PC-3 (cell line): ENCODE data around the gene PWP1. TPM values are rescaled to one million over a fixed set of nuclear protein-coding genes. Genes with fewer than 3 reads are reported as not detected.

Experiments used
- ATAC-seq: fragments of 200-7000 bp; cut with Tn5 transposase; 2 replicates; pipeline ENCODE4 v1.9.1; 2020; ENCODE audit warnings: mild to moderate bottlenecking, moderate library complexity
- BruUV-seq: library from RNA; stranded (reverse); fragments of 400-500 nt; replicated peaks from 2 replicates; lab custom pipeline; 2021; lab: Mats Ljungman, UMichigan
- CTCF ChIA-PET: fragments of 300-600 bp; sonication (Branson Sonifier 250); formaldehyde crosslinking; loops from one replicate; lab custom pipeline; 2022; ENCODE audit warnings: antibody characterized with exemption; lab: Charles Lee
- POLR2A ChIA-PET: fragments of 300-600 bp; sonication (Branson Sonifier 250); formaldehyde crosslinking; loops from one replicate; lab custom pipeline; 2022; ENCODE audit warnings: antibody characterized with exemption; ENCODE audit not compliant: unreplicated experiment; lab: Charles Lee
- DNase-seq: peaks from one replicate; pipeline ENCODE4 v3.0.0-alpha.2; 2015
- H2AFZ ChIP-seq: fragments of 300-600 bp; sonication (generic); 2 replicates; pipeline ENCODE4 v1.6.0; 2016; ENCODE audit warnings: antibody characterized with exemption, low read length
- H3F3A ChIP-seq: fragments of 300-600 bp; sonication (generic); one replicate; pipeline ENCODE4 v1.6.0; 2017; ENCODE audit warnings: antibody characterized with exemption, low read length, control low read depth, mild to moderate bottlenecking; ENCODE audit not compliant: unreplicated experiment
- H3K27ac ChIP-seq: fragments of 300-600 bp; sonication (generic); 2 replicates; pipeline ENCODE4 v1.5.1; 2016; ENCODE audit warnings: mild to moderate bottlenecking, low read length
- H3K27me3 ChIP-seq: fragments of 300-600 bp; sonication (generic); 2 replicates; pipeline ENCODE4 v1.6.1; 2016; ENCODE audit warnings: low read length, mixed read lengths
- H3K36me3 ChIP-seq: fragments of 300-600 bp; sonication (generic); 2 replicates; pipeline ENCODE4 v1.6.1; 2016; ENCODE audit warnings: low read depth, mixed run types, low read length, mixed read lengths
- H3K4me1 ChIP-seq: fragments of 300-600 bp; sonication (generic); 2 replicates; pipeline ENCODE4 v1.5.1; 2016; ENCODE audit warnings: low read length; ENCODE audit not compliant: insufficient read depth
- H3K4me2 ChIP-seq: fragments of 300-600 bp; sonication (generic); 2 replicates; pipeline ENCODE4 v1.6.0; 2016; ENCODE audit warnings: low read length
- H3K4me3 ChIP-seq: fragments of 300-600 bp; sonication (generic); 2 replicates; pipeline ENCODE4 v1.5.1; 2016; ENCODE audit warnings: mild to moderate bottlenecking, low read length, mixed read lengths
- H3K79me2 ChIP-seq: fragments of 300-600 bp; sonication (generic); 2 replicates; pipeline ENCODE4 v1.6.1; 2017; ENCODE audit warnings: low read length, mixed read lengths
- H3K9ac ChIP-seq: fragments of 300-600 bp; sonication (generic); 2 replicates; pipeline ENCODE4 v1.6.0; 2016; ENCODE audit warnings: mild to moderate bottlenecking, low read length
- H3K9me2 ChIP-seq: fragments of 300-600 bp; sonication (generic); replicated peaks from 2 replicates; pipeline ENCODE4 v1.6.1; 2016; ENCODE audit warnings: mixed run types, low read length, mixed read lengths
- H3K9me3 ChIP-seq: fragments of 300-600 bp; sonication (generic); 2 replicates; pipeline ENCODE4 v1.6.1; 2016; ENCODE audit warnings: low read length, mixed read lengths
- H4K20me1 ChIP-seq: fragments of 300-600 bp; sonication (generic); 2 replicates; pipeline ENCODE4 v1.6.1; 2016; ENCODE audit warnings: low read length, mixed read lengths
- CTCF ChIP-seq: fragments of 300-600 bp; sonication (generic); conservative IDR thresholded peaks from 2 replicates; pipeline ENCODE4 v1.5.1; 2017; ENCODE audit warnings: antibody characterized with exemption, low read depth, mild to moderate bottlenecking, low read length
- EZH2 ChIP-seq: fragments of 300-600 bp; sonication (generic); IDR thresholded peaks from one replicate; pipeline ENCODE4 v1.6.1; 2017; ENCODE audit warnings: antibody characterized with exemption, mild to moderate bottlenecking, low read length; ENCODE audit not compliant: unreplicated experiment
- EZH2phosphoT487 ChIP-seq: fragments of 300-600 bp; sonication (generic); IDR thresholded peaks from 2 replicates; pipeline ENCODE4 v1.6.1; 2018; ENCODE audit warnings: mild to moderate bottlenecking, antibody characterized with exemption, low read length, borderline replicate concordance
- intact Hi-C: fragments of 100-400 bp; cut with micrococcal nuclease; formaldehyde crosslinking; loops from 2 replicates; pipeline ENCODE4 v1.9.0; 2023
- total RNA-seq: library from RNA; depleted of rRNA; stranded (reverse); fragments of >200 nt; gene quantifications from 2 replicates; pipeline ENCODE4 v1.2.3, GENCODE V29; 2014

Gene PWP1
- total RNA-seq, 1 experiment from 2014 or later: 85.8 TPM

GRCh38 chr12:107663277-107663676 is 22.3 kb upstream of the PWP1 start:
- POLR2A ChIA-PET: no interaction called here
- Histone ChIP-seq H2AFZ (no peak overlapping the region), H3K27ac (no peak overlapping the region), H3K9ac (no peak overlapping the region), H3K4me1 (peaks cover 12% of the 10 kb centered on the region), H3K9me3 (no peaks in the 10 kb centered on the region), H4K20me1 (no peaks in the 10 kb centered on the region), H3K4me2 (no peak overlapping the region), H3K27me3 (no peaks in the 10 kb centered on the region), H3K36me3 (no peaks in the 10 kb centered on the region), H3F3A (no peaks in the 10 kb centered on the region), H3K9me2 (no peaks in the 10 kb centered on the region), H3K4me3 (no peak overlapping the region), H3K79me2 (no peaks in the 10 kb centered on the region)
- DNase-seq: no peak
- CTCF ChIA-PET: no interaction called here
- TF ChIP-seq CTCF (no peak), EZH2 (no peak), EZH2phosphoT487 (no peak)
- no peak for ATAC-seq
- intact Hi-C loops: no loop called here
- BruUV-seq: no TSS peak

- intact Hi-C loops: no loop called here
- Histone ChIP-seq H3K9me2 (no peaks in the 10 kb centered on the region), H3K4me2 (no peak overlapping the region), H3K4me1 (no peaks in the 10 kb centered on the region), H2AFZ (no peak overlapping the region), H4K20me1 (no peaks in the 10 kb centered on the region), H3K9ac (no peak overlapping the region), H3K79me2 (no peaks in the 10 kb centered on the region), H3F3A (no peaks in the 10 kb centered on the region), H3K27me3 (peaks cover 7% of the 10 kb centered on the region; the same call in 1 of the 2 replicates), H3K27ac (no peak overlapping the region), H3K9me3 (no peaks in the 10 kb centered on the region), H3K36me3 (no peaks in the 10 kb centered on the region), H3K4me3 (no peak overlapping the region)
- ATAC-seq (no peak), DNase-seq (no peak)
- TF ChIP-seq CTCF: no peak
- TF ChIP-seq EZH2: no peak
- TF ChIP-seq EZH2phosphoT487: no peak
- BruUV-seq: no TSS peak
- POLR2A ChIA-PET: no interaction called here
- CTCF ChIA-PET: no interaction called here
Measured at GRCh38 chr12:107666009-107666408, 19.6 kb upstream of the PWP1 start.

- H3K4me2 ChIP-seq: no peak overlapping the region
- ChIA-PET POLR2A (no interaction called here), CTCF (no interaction called here)
- DNase-seq (no peak), ATAC-seq (no peak)
- intact Hi-C loops: no loop called here
- no peak for TF ChIP-seq EZH2phosphoT487
- no peak for TF ChIP-seq EZH2
- TF ChIP-seq CTCF: no peak
- H3K9me2 ChIP-seq: no peaks in the 10 kb centered on the region
- H3F3A ChIP-seq: no peaks in the 10 kb centered on the region
- H2AFZ ChIP-seq: no peak overlapping the region
- H3K9ac ChIP-seq: no peak overlapping the region
- H3K4me3 ChIP-seq: no peak overlapping the region
- no peaks in the 10 kb centered on the region for H4K20me1 ChIP-seq
- no TSS peak for BruUV-seq
- H3K4me1 ChIP-seq: no peaks in the 10 kb centered on the region
- H3K27me3 ChIP-seq: peaks cover 15% of the 10 kb centered on the region
- no peak overlapping the region for H3K27ac ChIP-seq
- H3K79me2 ChIP-seq: no peaks in the 10 kb centered on the region
- no peaks in the 10 kb centered on the region for H3K9me3 ChIP-seq
- no peaks in the 10 kb centered on the region for H3K36me3 ChIP-seq
Measured at GRCh38 chr12:107667464-107667863, 18.1 kb upstream of the PWP1 start.
